Lower leg skin (tissue), 4 donors: ENCODE measurements around the gene KCNMA1. TPM values are rescaled to one million over a fixed set of nuclear protein-coding genes. Genes with fewer than 3 reads are reported as not detected.

Source experiments
- DNase-seq, 2 donors: peaks; one replicate each; pipeline ENCODE4 v3.0.0-alpha.2; 2019; ENCODE audit warnings: low spot score in 2 of 2
- H3K4me3 ChIP-seq: fragments of 200-600 bp; sonication (generic); 2 replicates; pipeline ENCODE4 v1.5.1; 2017; ENCODE audit warnings: mild to moderate bottlenecking, low read depth; ENCODE audit not compliant: poor library complexity, severe bottlenecking
- CTCF ChIP-seq, 3 donors: fragments of 450-650 bp; IDR thresholded peaks; one replicate each; pipeline ENCODE4 v1.5.1; 2016; ENCODE audit warnings: antibody characterized with exemption in 3 of 3, mild to moderate bottlenecking in 3 of 3, moderate library complexity in 2 of 3
- POLR2A ChIP-seq, 2 donors: fragments of 450-650 bp; IDR thresholded peaks; one replicate each; pipeline ENCODE4 v1.6.1; 2016 to 2017; ENCODE audit warnings: antibody characterized with exemption in 2 of 2, mild to moderate bottlenecking in 1 of 2, moderate library complexity in 1 of 2
- WGBS, 2 donors: methylation state at CpG; one replicate each; pipeline ENCODE4 v1.1.5; 2018; 5-methylcytosine and 5-hydroxymethylcytosine counted together
- intact Hi-C: fragments of 100-400 bp; cut with DNase I; formaldehyde crosslinking; loops from one replicate; pipeline ENCODE4 v1.15.0; 2023; ENCODE audit warnings: low total_unique reads
- total RNA-seq, 4 donors: library from RNA; depleted of rRNA; stranded (reverse); fragments of >200 nt; gene quantifications; one replicate each; pipeline ENCODE4 v1.1.0, GENCODE V29; 2016

KCNMA1 gene
- total RNA-seq, 4 donors from 2014 or later, result 4.1 to 9.9 (median 6.5) TPM

GRCh38 chr10:77289790-77290189 is 347.8 kb downstream of the KCNMA1 start:
- H3K4me3 ChIP-seq, result no peak overlapping the region
- intact Hi-C loops, result no loop called here
- 92 to 95% methylated on average over 5 of the region's 5 CpGs for WGBS, 2 donors
- DNase-seq, result no peak
- TF ChIP-seq POLR2A (IDR thresholded peaks at IDR 0.05) (no peak), CTCF (IDR thresholded peaks at IDR 0.05) (no peak)

- no peak for DNase-seq
- intact Hi-C loops, result no loop called here
- WGBS, 2 donors, result 87 to 89% methylated on average over 3 of the region's 3 CpGs
- no peak overlapping the region for H3K4me3 ChIP-seq
- TF ChIP-seq POLR2A (IDR thresholded peaks at IDR 0.05), result no peak
- no peak for TF ChIP-seq CTCF (IDR thresholded peaks at IDR 0.05)
Measured at GRCh38 chr10:77289027-77289501, 348.5 kb downstream of the KCNMA1 start.

GRCh38 chr10:77287647-77288120 is 349.9 kb downstream of the KCNMA1 start:
- H3K4me3 ChIP-seq, result no peak overlapping the region
- 65 to 72% methylated on average over 2 of the region's 2 CpGs for WGBS, 2 donors
- intact Hi-C loops, result no loop called here
- no peak for DNase-seq
- TF ChIP-seq POLR2A (IDR thresholded peaks at IDR 0.05), result no peak
- no peak for TF ChIP-seq CTCF (IDR thresholded peaks at IDR 0.05)

- TF ChIP-seq POLR2A (IDR thresholded peaks at IDR 0.05) (no peak), CTCF (IDR thresholded peaks at IDR 0.05) (no peak)
- no peak for DNase-seq
- WGBS, 2 donors, result 48 to 73% methylated on average over 5 to 6 of the region's 6 CpGs
- no peak overlapping the region for H3K4me3 ChIP-seq
- intact Hi-C loops, result no loop called here
Measured at GRCh38 chr10:77286531-77287508, 350.8 kb downstream of the KCNMA1 start.

- DNase-seq, result no peak
- 71 to 72% methylated on average over 1 of the region's 1 CpG for WGBS, 2 donors
- no peak for TF ChIP-seq CTCF (IDR thresholded peaks at IDR 0.05)
- no peak for TF ChIP-seq POLR2A (IDR thresholded peaks at IDR 0.05)
- H3K4me3 ChIP-seq, result no peak overlapping the region
- intact Hi-C loops, result no loop called here
Measured at GRCh38 chr10:77285529-77286182, 352.0 kb downstream of the KCNMA1 start.
